T47D (cell line): ENCODE results near the gene ZYG11B.
A peak's percentile ranks its signal among the peaks of the same experiment; 100 is the strongest.
"Not testable (repeated sequence)": the region's sequence is repeated elsewhere in the genome, so short reads cannot be mapped to it uniquely, and the experiment has no call there.

Source experiments
- DNase-seq, 2 experiments: peaks; one replicate each; pipeline versions ENCODE4 v3.0.0 to v3.0.0-alpha.2; 2011 to 2012; ENCODE audit warnings: low read depth in 1 of 2, low spot score in 1 of 2
- JUND ChIP-seq: IDR thresholded peaks from 2 replicates; pipeline ENCODE4 v1.6.1; 2012; ENCODE audit warnings: low read depth
- in situ Hi-C: cut with HindIII; loops from 2 replicates; pipeline ENCODE4 v1.10.0; 2016; ENCODE audit warnings: low sequenced_read_pairs, low pct_unique_long_range_greater_than_20kb

ZYG11B gene

GRCh38 chr1:52726265-52727113, at the start of gene ZYG11B:
Gene ZYG11B, plus strand, starts transcription at chr1:52726453. Its CDS starts 201 bp downstream, at chr1:52726654.
- no peak for TF ChIP-seq JUND
- in situ Hi-C loops = no loop called here
- DNase-seq = peak; percentile 85 to 88

GRCh38 chr1:52677076-52677806, 49.0 kb upstream of the ZYG11B start:
- in situ Hi-C loops = no loop called here
- no peak for TF ChIP-seq JUND
- no peak for DNase-seq

GRCh38 chr1:52679048-52679447, 47.2 kb upstream of the ZYG11B start:
- DNase-seq = no peak
- in situ Hi-C loops = no loop called here
- TF ChIP-seq JUND = no peak

DNA sequence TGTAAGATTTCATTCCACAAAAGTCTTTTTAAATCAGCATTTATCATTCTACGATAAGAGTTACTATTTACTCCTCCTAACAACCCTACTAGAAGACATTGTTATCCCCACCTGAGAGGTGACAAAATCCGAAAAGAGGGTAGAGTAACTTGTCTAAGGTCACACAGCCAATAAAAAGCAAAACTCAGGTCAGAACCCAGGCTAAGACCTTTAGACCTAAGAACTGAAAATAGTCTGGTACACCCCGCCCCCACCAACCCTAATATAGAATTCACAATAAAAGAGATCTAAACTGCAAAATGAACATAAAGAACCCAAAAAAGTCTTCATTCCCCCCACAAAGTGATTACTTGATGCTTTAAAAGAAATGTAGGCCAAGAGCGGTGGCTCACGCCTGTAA, 46.8 kb upstream of the ZYG11B start:
- no peak for DNase-seq
- in situ Hi-C loops = no loop called here
- no peak for TF ChIP-seq JUND

DNA sequence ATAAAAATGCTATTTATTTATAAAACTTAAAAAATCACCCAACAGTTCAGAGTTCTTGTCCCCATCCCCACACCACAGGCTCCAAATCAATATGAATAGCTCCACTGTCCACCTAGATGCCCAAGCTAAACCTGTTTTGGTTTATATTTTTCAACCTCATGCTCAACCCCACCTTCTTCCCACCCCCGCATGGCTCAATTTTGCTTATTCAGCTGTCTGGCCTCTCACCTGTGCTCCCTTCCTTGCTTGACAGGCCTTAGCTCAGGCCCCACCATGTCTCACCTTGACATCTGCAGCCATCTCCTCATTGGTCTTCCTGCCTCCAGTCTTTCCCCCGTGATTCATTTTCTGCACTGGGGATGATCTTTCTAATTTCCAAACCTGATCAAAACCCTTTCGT, 45.9 kb upstream of the ZYG11B start:
- no peak for DNase-seq
- TF ChIP-seq JUND = no peak
- in situ Hi-C loops = no loop called here

DNA sequence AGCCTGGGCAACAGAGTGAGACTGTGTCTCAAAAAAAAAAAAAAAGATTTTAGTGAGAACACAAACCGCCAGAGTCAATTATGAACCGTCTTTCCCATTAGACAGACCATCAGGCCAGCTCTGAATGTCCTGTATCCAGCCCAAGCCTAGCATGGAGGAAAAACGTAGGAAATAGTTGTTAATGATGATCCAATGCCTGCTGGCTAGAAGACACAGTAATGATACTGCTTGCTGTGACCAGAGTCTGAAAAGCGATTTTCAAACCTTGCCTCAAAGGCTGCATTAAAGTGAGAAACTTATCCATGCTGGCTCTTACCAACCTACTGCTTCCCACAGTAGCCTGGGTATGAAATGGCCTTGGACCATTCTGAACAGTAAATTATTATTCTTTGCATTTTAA, 45.1 kb upstream of the ZYG11B start:
- in situ Hi-C loops = no loop called here
- DNase-seq = no peak
- TF ChIP-seq JUND = no peak

- no peak for TF ChIP-seq JUND
- in situ Hi-C loops = no loop called here
Measured at GRCh38 chr1:52683367-52683940, 42.8 kb upstream of the ZYG11B start.

GRCh38 chr1:52684545-52684944, 41.7 kb upstream of the ZYG11B start:
- in situ Hi-C loops = no loop called here
- TF ChIP-seq JUND = no peak
- DNase-seq = no peak

More at GRCh38 chr1:52683367-52683940, 42.8 kb upstream of the ZYG11B start:
- no peak for DNase-seq

GRCh38 chr1:52686261-52686751, 39.9 kb upstream of the ZYG11B start:
- in situ Hi-C loops = not testable (repeated sequence)
- peak in 1 of 2 experiments; percentile 72 for DNase-seq

GRCh38 chr1:52686830-52687229, 39.4 kb upstream of the ZYG11B start:
- no peak for TF ChIP-seq JUND
- no peak for DNase-seq
- in situ Hi-C loops = no loop called here

DNA sequence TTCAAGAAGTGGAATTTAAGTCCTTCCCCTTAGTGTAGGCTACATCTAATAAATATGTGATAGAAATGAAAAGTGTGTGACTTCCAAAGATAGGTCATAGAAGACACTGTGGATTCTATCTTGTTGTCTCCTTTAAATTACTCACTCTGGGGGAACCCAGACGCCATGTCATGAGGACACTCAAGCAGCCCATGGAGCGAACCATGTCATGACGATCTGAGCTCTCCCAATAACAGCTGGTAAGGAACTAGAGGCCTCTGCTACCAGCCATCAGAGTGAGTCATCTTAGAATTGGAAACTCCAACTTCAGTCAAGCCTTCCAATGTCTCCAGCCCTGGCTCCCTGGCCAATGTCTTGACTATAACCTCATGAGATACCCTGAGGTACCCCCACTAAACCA, 34.4 kb upstream of the ZYG11B start:
- no peak for DNase-seq
- in situ Hi-C loops = no loop called here
- TF ChIP-seq JUND = no peak

DNA sequence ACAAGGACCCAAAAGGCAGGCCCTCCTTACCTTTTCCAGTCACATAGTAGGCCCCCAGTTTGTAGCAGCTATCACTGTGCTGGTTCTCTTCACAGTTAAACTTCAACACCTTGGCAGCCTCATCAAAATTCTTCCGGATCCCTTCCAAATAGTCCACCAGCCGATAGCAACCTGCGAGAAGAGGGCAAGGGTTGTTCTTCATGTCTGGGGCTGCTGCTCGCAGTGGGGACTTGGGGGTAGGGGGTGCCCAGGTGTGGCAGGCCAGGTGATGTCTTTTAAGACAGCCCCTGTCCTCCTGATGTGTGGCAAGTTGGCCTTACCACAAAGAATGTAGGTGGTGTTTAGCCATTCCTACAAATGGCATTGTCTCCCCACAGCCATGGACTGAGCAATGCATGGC, 33.6 kb upstream of the ZYG11B start:
- in situ Hi-C loops = no loop called here
- no peak for TF ChIP-seq JUND
- DNase-seq = no peak

GRCh38 chr1:52693351-52693750, 32.9 kb upstream of the ZYG11B start:
- DNase-seq, in situ Hi-C loops: not testable (repeated sequence)
